ENCODE measurements around the gene ZP4.

DNA sequence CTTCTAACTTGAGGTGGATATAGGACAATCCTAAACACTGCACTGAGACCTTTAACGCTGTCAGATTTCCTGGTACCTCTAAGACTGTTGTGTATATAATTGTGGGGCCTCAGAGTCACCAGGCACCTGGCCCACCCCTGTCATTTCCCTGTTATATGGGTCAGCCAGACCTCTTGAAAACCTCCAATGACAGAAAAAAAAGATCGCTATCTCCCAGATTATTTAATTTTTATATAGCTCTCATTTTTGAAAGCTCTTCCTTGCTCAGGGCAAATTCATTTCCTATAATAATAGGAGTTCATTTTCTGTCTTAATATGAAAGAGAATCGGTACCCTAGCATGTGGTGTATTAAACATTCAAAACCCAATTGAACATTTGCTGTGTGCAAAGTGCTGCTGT, 56.7 kb downstream of the ZP4 start:
- TF ChIP-seq CTCF (conservative IDR thresholded peaks at IDR 0.05; ENCODE audit: low read depth, low read length) (no peak), EZH2 (IDR thresholded peaks at IDR 0.05; ENCODE audit: low read length, unreplicated experiment) (no peak)
